ENCODE measurements around the gene JMJD8. TPM values are rescaled to one million over a fixed set of nuclear protein-coding genes. Genes with fewer than 3 reads are reported as not detected.
A peak's percentile ranks its signal among the peaks of the same experiment; 100 is the strongest.

Gene JMJD8
- total RNA-seq, 4 donors from 2014 or later, result 53.7 to 70.7 (median 62.5) TPM

GRCh38 chr16:718922-719321 lies 34.8 kb upstream of the JMJD8 start:
- WGBS, 2 donors, result 61 to 72% methylated on average over 4 to 5 of the region's 6 CpGs
- H3K27ac ChIP-seq, result no peak overlapping the region
- H3K36me3 ChIP-seq, result no peaks in the 10 kb centered on the region
- TF ChIP-seq POLR2A (IDR thresholded peaks at IDR 0.05) (no peak), CTCF (IDR thresholded peaks at IDR 0.05) (no peak)
- H3K4me1 ChIP-seq, result peaks cover 34 to 69% (median 40%) of the 10 kb centered on the region in 3 donors
- no peak overlapping the region for H3K4me3 ChIP-seq
- no peak for DNase-seq
- intact Hi-C loops (cut with DNase I), result no loop called here
- H3K27me3 ChIP-seq, result peaks cover 0 to 41% (median 6%) of the 10 kb centered on the region in 4 donors
- H3K9me3 ChIP-seq, result no peaks in the 10 kb centered on the region

DNA sequence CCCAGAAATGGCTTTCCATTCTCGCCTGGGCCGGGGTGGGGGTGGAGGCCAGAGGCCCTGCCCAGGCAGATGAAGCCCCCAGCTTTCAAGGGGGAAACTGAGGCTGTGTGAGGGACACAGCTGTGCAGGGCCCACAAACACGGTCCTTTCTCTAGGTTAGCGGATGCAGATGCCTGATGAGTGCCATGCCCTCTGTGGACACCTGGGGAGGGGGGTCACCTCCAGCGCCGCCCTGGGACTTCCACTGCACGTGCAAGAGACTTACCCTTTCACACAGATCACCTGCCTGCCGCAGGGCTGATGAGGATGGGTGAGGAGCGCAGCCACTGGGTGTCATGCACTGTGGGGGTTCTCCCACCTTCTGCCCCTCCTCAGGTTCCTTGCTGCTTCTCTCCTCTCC lies 34.3 kb upstream of the JMJD8 start:
- Histone ChIP-seq H3K27me3 (peaks cover 0 to 41% (median 6%) of the 10 kb centered on the region in 4 donors), H3K36me3 (no peaks in the 10 kb centered on the region), H3K27ac (no peak overlapping the region), H3K4me1 (peaks cover 34 to 69% (median 40%) of the 10 kb centered on the region in 3 donors), H3K4me3 (no peak overlapping the region), H3K9me3 (no peaks in the 10 kb centered on the region)
- DNase-seq, result no peak
- 86 to 100% methylated on average over 2 to 6 of the region's 9 CpGs for WGBS, 2 donors
- TF ChIP-seq POLR2A (IDR thresholded peaks at IDR 0.05), result no peak
- no peak for TF ChIP-seq CTCF (IDR thresholded peaks at IDR 0.05)
- intact Hi-C loops (cut with DNase I), result no loop called here

DNA sequence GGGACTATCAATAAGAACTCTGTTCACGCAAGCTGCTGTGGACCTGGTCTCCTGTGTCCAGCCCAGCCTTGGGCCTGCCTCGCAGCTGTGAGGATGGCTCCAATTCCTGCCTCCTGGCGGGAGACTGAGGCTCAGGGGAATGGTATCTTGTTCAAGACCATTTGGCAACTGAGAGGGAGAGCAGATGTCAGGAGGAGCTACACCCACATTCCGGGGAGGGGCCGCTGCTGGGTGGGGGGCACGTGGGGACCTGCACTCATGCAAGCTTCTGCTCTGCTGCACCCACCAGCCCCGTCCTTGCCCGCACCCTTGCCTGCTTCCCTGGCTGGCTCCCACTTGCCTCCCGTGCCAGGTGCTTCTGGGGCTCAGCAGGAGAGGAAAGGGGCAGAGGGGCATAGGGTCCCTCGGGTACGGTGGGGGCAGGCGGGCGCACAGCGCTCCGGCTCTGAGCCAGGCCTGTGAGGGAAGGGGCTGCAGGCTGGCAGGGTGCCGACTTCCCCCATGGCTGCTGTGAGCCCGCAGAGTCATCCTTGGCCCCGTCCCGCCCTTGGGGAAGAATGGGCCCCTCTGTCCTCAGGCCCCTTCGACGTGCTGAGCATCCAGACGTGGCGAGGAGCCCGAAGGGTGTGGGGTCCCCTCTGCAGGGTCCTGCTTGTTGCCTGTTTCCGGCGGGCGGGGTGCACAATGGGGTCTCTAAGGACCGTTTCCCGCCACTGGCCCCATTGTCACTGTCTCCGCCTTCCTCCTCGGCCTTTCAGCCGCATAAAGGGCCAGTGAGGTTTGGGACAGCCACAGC lies 33.5 kb upstream of the JMJD8 start:
- DNase-seq, result no peak
- H3K27ac ChIP-seq, result no peak overlapping the region
- no peak for TF ChIP-seq CTCF (IDR thresholded peaks at IDR 0.05)
- TF ChIP-seq POLR2A (IDR thresholded peaks at IDR 0.05), result no peak
- H3K36me3 ChIP-seq, result no peaks in the 10 kb centered on the region
- intact Hi-C loops (cut with DNase I), result no loop called here
- peaks cover 0 to 41% (median 6%) of the 10 kb centered on the region in 4 donors for H3K27me3 ChIP-seq
- H3K4me3 ChIP-seq, result no peak overlapping the region
- peaks cover 34 to 75% (median 40%) of the 10 kb centered on the region in 3 donors for H3K4me1 ChIP-seq
- H3K9me3 ChIP-seq, result no peaks in the 10 kb centered on the region
- 74% methylated on average over 14 of the region's 32 CpGs; no CpG with 5 or more reads in 1 of the 2 donors for WGBS, 2 donors

DNA sequence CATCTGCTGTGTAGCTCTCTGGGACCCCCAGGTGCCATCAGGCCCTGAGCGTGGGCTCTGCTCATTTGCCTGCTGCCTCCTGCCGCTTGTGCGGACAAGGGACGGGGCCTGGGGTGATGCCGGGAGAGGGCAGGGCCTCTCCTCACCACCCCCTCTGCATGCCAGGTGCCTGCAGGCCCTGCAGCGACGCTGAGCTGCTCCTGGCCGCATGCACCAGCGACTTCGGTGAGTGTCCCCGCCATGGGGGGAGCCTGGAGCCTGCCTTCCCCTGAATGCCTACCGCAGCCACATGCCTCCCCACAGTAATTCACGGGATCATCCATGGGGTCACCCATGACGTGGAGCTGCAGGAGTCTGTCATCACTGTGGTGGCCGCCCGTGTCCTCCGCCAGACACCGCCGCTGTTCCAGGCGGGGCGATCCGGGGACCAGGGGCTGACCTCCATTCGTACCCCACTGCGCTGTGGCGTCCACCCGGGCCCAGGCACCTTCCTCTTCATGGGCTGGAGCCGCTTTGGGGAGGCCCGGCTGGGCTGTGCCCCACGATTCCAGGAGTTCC lies 32.7 kb upstream of the JMJD8 start:
- H3K4me3 ChIP-seq, result no peak overlapping the region
- intact Hi-C loops (cut with DNase I), result no loop called here
- H3K36me3 ChIP-seq, result no peaks in the 10 kb centered on the region
- H3K27ac ChIP-seq, result no peak overlapping the region
- 94% methylated on average over 14 of the region's 29 CpGs; no CpG with 5 or more reads in 1 of the 2 donors for WGBS, 2 donors
- no peaks in the 10 kb centered on the region for H3K9me3 ChIP-seq
- H3K4me1 ChIP-seq, result peaks cover 32 to 75% (median 37%) of the 10 kb centered on the region in 3 donors
- no peak for DNase-seq
- no peak for TF ChIP-seq POLR2A (IDR thresholded peaks at IDR 0.05)
- peaks cover 0 to 47% (median 6%) of the 10 kb centered on the region in 4 donors for H3K27me3 ChIP-seq

DNA sequence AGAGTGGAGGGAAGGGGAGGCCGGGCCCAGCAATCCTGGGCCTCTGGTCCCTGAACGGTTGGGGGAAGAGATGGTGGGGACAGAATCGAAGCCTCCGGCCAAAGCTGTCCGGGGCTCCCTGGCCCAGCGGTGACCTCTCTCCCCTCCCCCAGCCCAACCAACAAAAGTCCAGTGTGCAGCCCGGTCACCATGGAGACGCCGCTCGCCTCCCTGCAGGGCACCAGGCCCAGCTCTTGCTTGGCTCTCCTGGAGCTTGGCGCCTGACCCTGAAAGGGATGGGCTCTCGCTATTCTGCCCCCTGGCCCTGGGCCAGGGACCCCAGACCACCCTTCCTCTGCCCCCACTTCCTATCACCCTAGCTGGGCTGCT lies 32.0 kb upstream of the JMJD8 start:
- no peak for TF ChIP-seq POLR2A (IDR thresholded peaks at IDR 0.05)
- no peak for TF ChIP-seq CTCF (IDR thresholded peaks at IDR 0.05)
- Histone ChIP-seq H3K9me3 (no peaks in the 10 kb centered on the region), H3K4me1 (peaks cover 32 to 75% (median 32%) of the 10 kb centered on the region in 3 donors), H3K36me3 (no peaks in the 10 kb centered on the region), H3K27me3 (peaks cover 3 to 53% (median 7%) of the 10 kb centered on the region in 4 donors), H3K4me3 (peak overlapping the region in 3 of 4 donors; percentile 52 to 87 (median 70)), H3K27ac (peak overlapping the region in 1 of 4 donors; percentile 61)
- intact Hi-C loops (cut with DNase I), result no loop called here
- no peak for DNase-seq
- WGBS, 2 donors, result 26% methylated on average over 10 of the region's 12 CpGs; no CpG with 5 or more reads in 1 of the 2 donors

All from esophagus squamous epithelium (tissue), 5 donors.